Measurements from ENCODE around the gene AQP3. TPM values are rescaled to one million over a fixed set of nuclear protein-coding genes. Genes with fewer than 3 reads are reported as not detected.

The AQP3 gene
- total and polyA plus RNA-seq, 2 of the 8 experiments (the other 6 are each of a cell fraction or from before 2014, with no cell fraction given), result 2.6 to 7.6 TPM

DNA sequence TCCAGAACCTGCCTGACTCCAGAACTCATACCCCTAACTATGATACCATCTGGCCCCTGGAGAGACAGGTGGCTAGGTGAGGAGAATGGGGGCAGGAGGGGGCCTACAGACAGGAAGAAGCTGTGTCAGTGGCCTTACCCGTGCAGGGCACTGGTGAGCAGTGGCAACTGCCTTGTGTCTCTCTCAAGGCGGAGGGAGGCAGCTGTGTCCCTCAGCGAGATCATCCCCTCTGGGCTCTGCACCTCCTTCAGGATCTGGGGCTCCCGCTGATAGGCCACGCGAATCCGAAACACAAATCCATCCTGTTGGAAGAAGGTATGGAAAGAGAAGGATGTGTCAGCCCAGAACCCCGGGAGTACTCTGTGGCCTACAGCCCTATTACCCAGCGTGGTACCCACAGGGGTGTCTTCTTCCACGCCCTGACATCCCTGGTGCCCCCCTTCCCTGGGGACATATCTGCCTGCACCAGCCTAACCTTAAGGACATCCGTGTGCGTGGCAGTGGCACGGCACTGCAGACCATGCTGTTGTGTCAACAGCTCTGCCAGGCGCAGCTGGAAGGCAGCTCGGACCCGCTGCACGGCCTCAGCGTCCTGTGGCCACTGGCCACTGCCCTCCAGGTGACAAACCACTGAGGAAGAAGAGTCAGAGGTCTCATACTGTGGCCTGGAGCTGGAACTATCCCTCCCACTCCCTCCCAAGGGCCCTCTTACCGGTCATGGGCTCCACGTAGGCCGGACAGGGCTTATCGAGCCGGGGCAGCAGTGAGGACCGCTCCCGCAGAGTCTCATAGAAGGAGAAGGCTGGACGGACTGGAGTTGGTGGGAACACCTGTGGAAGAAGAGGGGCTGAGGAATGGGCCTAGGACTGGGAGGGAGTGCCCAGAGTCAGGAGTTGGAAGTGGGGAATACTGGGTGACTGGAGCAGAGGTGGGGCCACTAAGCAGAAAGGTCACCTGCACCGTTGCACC lies 18.5 kb upstream of the AQP3 start:
- Histone ChIP-seq H3K4me2 (ENCODE audit: insufficient read depth in 1 of 2, low read depth in 2 of 2, low read length in 2 of 2) (no peak overlapping the region), H2AK5ac (ENCODE audit: low read depth, low read length) (no peak overlapping the region), H2BK120ac (replicated peaks; ENCODE audit: low read depth, low read length) (no peak overlapping the region), H3K4me1 (replicated peaks in 1 of 4; ENCODE audit: control insufficient read depth in 3 of 4, insufficient read depth in 4 of 4, low read length in 3 of 4) (no peaks in the 10 kb centered on the region), H3K23ac (ENCODE audit: insufficient read length) (no peak overlapping the region), H3K14ac (ENCODE audit: insufficient read length) (no peak overlapping the region), H3K27me3 (replicated peaks in 1 of 4; ENCODE audit: control insufficient read depth in 3 of 4, extremely low read depth in 1 of 4, insufficient read depth in 3 of 4, low read length in 3 of 4) (no peaks in the 10 kb centered on the region), H2AFZ (ENCODE audit: low read length) (no peak overlapping the region), H3K56ac (replicated peaks; ENCODE audit: insufficient read length, low read depth, low read length) (no peak overlapping the region), H3K9ac (replicated peaks in 1 of 4; ENCODE audit: extremely low read depth in 1 of 4, low read depth in 3 of 4, low read length in 3 of 4) (no peak overlapping the region), H3K4me3 (ENCODE audit: extremely low read depth in 1 of 4, insufficient read depth in 2 of 4, low read depth in 3 of 4, low read length in 4 of 4) (no peak overlapping the region), H3K4ac (replicated peaks; ENCODE audit: insufficient read length, low read depth, low read length) (no peak overlapping the region), H4K5ac (ENCODE audit: insufficient read length, low read depth, low read length) (no peak overlapping the region), H2BK20ac (ENCODE audit: low read length) (no peak overlapping the region), H4K8ac (ENCODE audit: extremely low read depth, insufficient read depth, low read length) (no peak overlapping the region), H3K27ac (ENCODE audit: low read depth, low read length) (peak overlapping the region; percentile 5; the same call in 1 of the 2 replicates), H2BK12ac (ENCODE audit: low read depth, low read length) (no peak overlapping the region), H3K9me3 (ENCODE audit: insufficient read depth in 2 of 2, low read depth in 1 of 2, low read length in 1 of 2) (no peaks in the 10 kb centered on the region), H4K91ac (replicated peaks; ENCODE audit: insufficient read length, low read length) (no peak overlapping the region), H3K23me2 (ENCODE audit: low read depth, low read length) (0 out of 2 replicates have a peak, but pooled peaks cover 1% of the 10 kb centered on the region), H2BK15ac (ENCODE audit: low read length) (no peak overlapping the region), H3K18ac (ENCODE audit: extremely low read depth, low read length) (no peak overlapping the region), H3K36me3 (ENCODE audit: control insufficient read depth in 2 of 4, insufficient read depth in 4 of 4, low read length in 3 of 4) (peaks cover 56 to 80% (median 70%) of the 10 kb centered on the region in 4 experiments), H4K20me1 (replicated peaks in 1 of 2; ENCODE audit: control insufficient read depth in 1 of 2, insufficient read depth in 2 of 2, low read length in 2 of 2) (peaks cover 2 to 24% of the 10 kb centered on the region in 2 experiments), H3K79me1 (ENCODE audit: low read depth, low read length) (no peaks in the 10 kb centered on the region), H3K79me2 (ENCODE audit: control insufficient read depth in 1 of 2, insufficient read depth in 2 of 2, low read length in 2 of 2) (no peaks in the 10 kb centered on the region), H2BK5ac (ENCODE audit: low read depth, low read length) (0 out of 2 replicates have a peak overlapping the region, but pooled peaks have one; percentile 26)
- TF ChIP-seq POLR2A (IDR thresholded peaks at IDR 0.05; ENCODE audit: control extremely low read depth in 1 of 2, low read depth in 2 of 2, low read length in 2 of 2) (no peak), BCL11A (IDR thresholded peaks at IDR 0.05; ENCODE audit: low read depth in 2 of 2, low read length in 2 of 2) (no peak), ASH2L (IDR thresholded peaks at IDR 0.05; ENCODE audit: low read length) (no peak)
- ChIA-PET POLR2A (ENCODE audit: partially characterized antibody) (interaction anchor here (1.0 to 5.8 kb wide), 5 partner anchors 7 to 61 kb away, joined by 3 to 34 read pairs (median 7); partner anchors contain the start of gene NOL6), CTCF (ENCODE audit: partially characterized antibody) (interaction anchor here (0.7 to 20.9 kb wide), 40 partner anchors 10 to 1016 kb away, joined by 3 to 358 read pairs (median 6); partner anchors contain the start of genes ANKRD18B, AQP3 and AQP7)
- DNase-seq (ENCODE audit: low read depth in 1 of 2, low spot score in 2 of 2), result no peak
- no peak for FAIRE-seq
- WGBS, 2 experiments (ENCODE audit: extremely low coverage in 1 of 2, insufficient coverage in 1 of 2, insufficient read length in 1 of 2, insufficient replicate concordance in 2 of 2, low coverage in 1 of 2, low lambda C conversion rate in 2 of 2, missing lambda C conversion rate in 1 of 2), result 90% methylated on average over 26 of the region's 27 CpGs; no CpG with 5 or more reads in 1 of the 2 experiments
